OCI-LY1 (cell line): ENCODE measurements around the gene ARL8A.
"Not testable (repeated sequence)": the region's sequence is repeated elsewhere in the genome, so short reads cannot be mapped to it uniquely, and the experiment has no call there.

ENCODE experiments used
- H2AFZ ChIP-seq: fragments of 200-600 bp; sonication (generic), shearing (Covaris generic); 2 replicates; pipeline ENCODE4 v1.6.0; 2014; ENCODE audit warnings: antibody characterized with exemption, mild to moderate bottlenecking, low read length
- H3F3A ChIP-seq: fragments of 200-600 bp; sonication (generic), shearing (Covaris generic); 2 replicates; pipeline ENCODE4 v1.6.0; 2014; ENCODE audit warnings: mild to moderate bottlenecking, antibody characterized with exemption, low read length, moderate library complexity; ENCODE audit not compliant: insufficient read depth
- H3K27ac ChIP-seq: fragments of 200-600 bp; sonication (generic); 2 replicates; pipeline ENCODE4 v1.5.1; 2014; ENCODE audit warnings: low read length, mixed run types, mild to moderate bottlenecking, low read depth; ENCODE audit not compliant: poor library complexity, severe bottlenecking
- H3K27me3 ChIP-seq: fragments of 200-600 bp; sonication (generic); 2 replicates; pipeline ENCODE4 v1.6.0; 2014; ENCODE audit warnings: antibody characterized with exemption, mild to moderate bottlenecking, low read length, moderate library complexity; ENCODE audit not compliant: insufficient read depth
- H3K36me3 ChIP-seq: fragments of 200-600 bp; sonication (generic); 2 replicates; pipeline ENCODE4 v1.6.1; 2014; ENCODE audit warnings: mild to moderate bottlenecking, antibody characterized with exemption, low read length, moderate library complexity, mixed read lengths; ENCODE audit not compliant: insufficient read depth
- H3K4me1 ChIP-seq: fragments of 200-600 bp; sonication (generic); 2 replicates; pipeline ENCODE4 v1.5.1; 2014; ENCODE audit warnings: mild to moderate bottlenecking, low read length, moderate library complexity; ENCODE audit not compliant: insufficient read depth, severe bottlenecking
- H3K4me2 ChIP-seq: fragments of 200-600 bp; sonication (generic), shearing (Covaris generic); 2 replicates; pipeline ENCODE4 v1.6.1; 2014; ENCODE audit warnings: low read length
- H3K4me3 ChIP-seq: fragments of 200-600 bp; sonication (generic); 2 replicates; pipeline ENCODE4 v1.5.1; 2014; ENCODE audit warnings: low read length, low read depth, mild to moderate bottlenecking, mixed read lengths; ENCODE audit not compliant: poor library complexity, severe bottlenecking
- H3K79me2 ChIP-seq: fragments of 200-600 bp; shearing (Covaris generic); 2 replicates; pipeline ENCODE4 v1.6.1; 2016; ENCODE audit warnings: mixed run types, low read length, mixed read lengths; ENCODE audit not compliant: insufficient read depth
- H3K9ac ChIP-seq: fragments of 200-600 bp; sonication (generic), shearing (Covaris generic); 2 replicates; pipeline ENCODE4 v1.6.1; 2014; ENCODE audit warnings: mild to moderate bottlenecking, low read length, mixed read lengths
- H3K9me2 ChIP-seq: fragments of 200-600 bp; sonication (generic), shearing (Covaris generic); 2 replicates; pipeline ENCODE4 v1.6.1; 2014; ENCODE audit warnings: low read depth, mild to moderate bottlenecking, low read length, mixed read lengths
- H3K9me3 ChIP-seq: fragments of 200-600 bp; shearing (Covaris generic); 2 replicates; pipeline ENCODE4 v1.6.1; 2014; ENCODE audit warnings: low read length, mixed read lengths
- H4K20me1 ChIP-seq: fragments of 200-600 bp; sonication (generic), shearing (Covaris generic); 2 replicates; pipeline ENCODE4 v1.6.0; 2016; ENCODE audit warnings: mild to moderate bottlenecking, low read length; ENCODE audit not compliant: insufficient read depth
- CTCF ChIP-seq: fragments of 200-600 bp; sonication (generic), shearing (Covaris generic); IDR thresholded peaks from 2 replicates; pipeline ENCODE4 v1.5.1; 2017; ENCODE audit warnings: mild to moderate bottlenecking, antibody characterized with exemption, low read length, moderate library complexity, mixed read lengths
- EZH2 ChIP-seq: fragments of 200-600 bp; sonication (generic), shearing (Covaris generic); IDR thresholded peaks from 2 replicates; pipeline ENCODE4 v1.8.0; 2017; ENCODE audit warnings: borderline replicate concordance, mixed run types, mild to moderate bottlenecking, antibody characterized with exemption, low read length, moderate library complexity, mixed read lengths

ARL8A gene

GRCh38 chr1:202181586-202181985 is 37.0 kb upstream of the ARL8A start:
- Histone ChIP-seq H4K20me1 (no peaks in the 10 kb centered on the region), H2AFZ (no peak overlapping the region), H3K79me2 (no peaks in the 10 kb centered on the region), H3K4me2 (no peak overlapping the region), H3K9me2 (no peaks in the 10 kb centered on the region), H3K36me3 (no peaks in the 10 kb centered on the region), H3K4me3 (no peak overlapping the region), H3F3A (no peaks in the 10 kb centered on the region), H3K9me3 (no peaks in the 10 kb centered on the region), H3K4me1 (peaks cover 12% of the 10 kb centered on the region), H3K27ac (no peak overlapping the region), H3K9ac (no peak overlapping the region), H3K27me3 (no peaks in the 10 kb centered on the region)
- no peak for TF ChIP-seq EZH2
- TF ChIP-seq CTCF = no peak

GRCh38 chr1:202180751-202181139 is 36.2 kb upstream of the ARL8A start:
- H3K27ac ChIP-seq, H3K4me3 ChIP-seq: not testable (repeated sequence)

GRCh38 chr1:202179828-202180750 is 35.6 kb upstream of the ARL8A start:
- Histone ChIP-seq H3K27ac (no peak overlapping the region), H3K79me2 (no peaks in the 10 kb centered on the region), H3K9me2 (no peaks in the 10 kb centered on the region), H3F3A (no peaks in the 10 kb centered on the region), H3K9me3 (no peaks in the 10 kb centered on the region), H3K9ac (no peak overlapping the region; the same call in 1 of the 2 replicates), H3K4me2 (peak overlapping the region; percentile 49; the same call in 1 of the 2 replicates), H4K20me1 (no peaks in the 10 kb centered on the region), H2AFZ (no peak overlapping the region), H3K4me1 (peaks cover 12% of the 10 kb centered on the region), H3K27me3 (no peaks in the 10 kb centered on the region), H3K36me3 (no peaks in the 10 kb centered on the region), H3K4me3 (peak overlapping the region; percentile 4)
- no peak for TF ChIP-seq EZH2
- TF ChIP-seq CTCF = no peak

More at GRCh38 chr1:202180751-202181139, 36.2 kb upstream of the ARL8A start:
- H3K27me3 ChIP-seq, H3K9me3 ChIP-seq, H3K9ac ChIP-seq, H3F3A ChIP-seq, H3K79me2 ChIP-seq, H4K20me1 ChIP-seq, H3K36me3 ChIP-seq, H3K9me2 ChIP-seq, H2AFZ ChIP-seq: not testable (repeated sequence)
- peaks cover 12% of the 10 kb centered on the region for H3K4me1 ChIP-seq
- H3K4me2 ChIP-seq = peak overlapping the region; percentile 49; the same call in 1 of the 2 replicates
